Stimulated activated CD4-positive, alpha-beta T cell treated with anti-CD3 and anti-CD28 coated beads, Interleukin-15, amount 100 ng/mL, for 48 hours (primary cell): ENCODE data around the gene AHI1.
"Not testable (repeated sequence)": the region's sequence is repeated elsewhere in the genome, so short reads cannot be mapped to it uniquely, and the experiment has no call there.

ENCODE experiments used
- DNase-seq, 2 donors: peaks; one replicate each; pipeline ENCODE4 v3.0.0-alpha.2; 2020; ENCODE audit warnings: low read depth in 2 of 2

Gene AHI1

DNA sequence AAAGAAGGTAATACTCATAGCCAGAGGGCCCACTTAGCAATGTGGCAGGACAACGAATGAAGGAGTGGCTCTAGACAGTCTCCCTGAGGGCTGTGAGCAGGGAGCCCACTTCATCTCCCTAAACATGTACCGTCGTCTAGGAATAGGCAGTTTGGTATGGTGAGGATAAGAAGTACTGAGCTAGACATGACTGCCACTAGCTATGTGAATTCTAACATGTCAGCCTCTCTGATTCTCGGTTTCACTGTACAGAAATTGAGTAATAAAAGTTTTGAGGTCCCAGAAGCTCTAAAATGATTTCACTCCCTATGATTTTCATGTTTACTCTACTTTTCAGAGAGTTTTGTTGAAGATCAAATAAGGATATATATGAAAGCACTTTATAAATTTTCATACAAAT lies 107.1 kb downstream of the AHI1 start:
- DNase-seq, result no peak

DNA sequence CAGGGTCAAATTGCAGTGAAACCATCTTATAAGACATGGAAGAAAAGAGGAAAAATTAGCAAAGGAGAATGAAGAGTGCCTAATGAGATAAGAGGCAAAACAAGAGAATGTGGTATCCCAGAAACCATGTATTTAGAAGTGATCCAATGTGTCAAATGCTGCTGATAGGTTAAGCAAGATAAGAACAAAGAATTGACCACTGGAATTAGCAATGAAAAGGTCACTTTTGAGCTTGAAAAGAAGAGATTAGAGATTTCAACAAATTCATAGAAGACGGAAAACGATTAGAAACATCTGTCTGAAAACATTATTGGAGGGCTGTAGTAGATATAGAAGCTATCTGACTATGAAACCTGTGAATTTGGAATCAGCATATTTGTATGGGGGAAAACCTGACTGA lies 112.2 kb downstream of the AHI1 start:
- DNase-seq, result no peak

DNA sequence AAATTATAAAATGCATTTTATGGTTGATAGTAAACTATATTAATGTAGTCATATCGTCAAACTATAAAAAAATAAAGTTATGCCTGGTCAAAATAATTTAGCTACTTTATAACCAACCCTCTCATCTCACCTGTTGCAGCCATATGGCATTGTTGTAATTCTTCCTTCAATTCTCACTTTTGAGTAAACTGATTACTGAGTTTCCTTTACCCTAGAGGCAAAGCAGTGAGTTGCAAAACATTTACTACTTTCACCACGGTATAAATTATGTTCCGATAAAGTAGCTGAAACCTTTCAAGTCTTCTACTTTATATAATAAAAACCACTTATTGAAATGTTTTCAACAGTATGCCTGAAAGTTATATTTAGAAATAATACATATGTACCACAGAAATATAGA lies 113.8 kb downstream of the AHI1 start:
- no peak for DNase-seq

DNA sequence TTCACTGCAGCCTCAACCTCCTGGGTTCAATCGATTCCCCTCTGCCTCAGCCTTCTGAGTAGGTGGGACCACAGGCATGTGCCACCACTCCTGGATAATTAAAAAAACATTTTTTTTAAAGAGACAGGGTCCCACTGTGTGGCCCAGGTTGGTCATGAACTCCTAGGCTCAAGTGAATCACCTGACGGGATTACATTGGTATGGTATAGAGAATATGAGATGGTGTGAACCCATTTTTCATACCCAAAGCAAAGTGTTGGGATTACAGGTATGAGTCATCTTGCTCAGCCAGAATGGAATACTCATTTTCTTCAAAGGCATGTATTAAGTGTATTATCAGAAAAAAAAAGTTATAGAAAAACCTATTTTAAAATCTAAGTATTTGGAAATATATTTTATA lies 114.2 kb downstream of the AHI1 start:
- DNase-seq, result no peak

DNA sequence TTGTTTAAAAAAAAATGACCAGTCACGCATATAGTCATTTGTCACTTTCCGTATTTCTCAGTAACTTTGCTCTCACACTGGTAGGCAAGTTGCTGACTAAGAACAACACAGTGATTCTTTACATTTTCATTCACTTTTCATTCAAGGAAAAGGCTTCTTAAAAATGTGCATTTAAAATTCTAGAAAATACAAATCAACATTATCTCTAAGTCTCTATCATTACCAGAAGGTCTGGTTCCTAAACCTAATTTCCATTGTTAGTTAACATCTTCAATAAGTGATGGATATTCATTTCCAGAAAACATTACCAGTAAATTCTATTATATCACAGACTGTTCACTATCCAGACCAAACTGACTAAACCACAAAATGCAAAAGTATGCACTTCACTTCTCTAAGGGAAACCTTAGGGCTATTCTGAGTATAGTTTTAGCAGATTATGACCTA lies 115.3 kb downstream of the AHI1 start:
- no peak for DNase-seq

DNA sequence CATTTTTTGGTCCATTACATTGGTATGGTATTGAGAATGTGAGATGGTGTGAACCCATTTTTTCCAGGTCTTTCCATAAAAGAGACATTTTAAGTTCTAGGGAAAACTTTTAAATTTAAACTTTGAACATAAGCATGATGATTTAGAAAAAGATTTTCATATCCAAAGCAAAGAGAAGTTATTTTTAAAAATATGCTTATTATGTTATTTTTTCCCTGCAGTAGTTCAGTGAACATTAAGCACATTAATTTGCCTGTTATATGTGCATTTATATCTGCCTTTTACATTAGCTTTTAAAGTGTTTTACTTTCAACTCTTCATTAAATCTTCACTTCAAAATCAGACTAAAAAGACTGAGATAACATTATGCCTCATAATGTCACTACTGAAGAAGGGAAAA lies 116.7 kb downstream of the AHI1 start:
- no peak for DNase-seq

DNA sequence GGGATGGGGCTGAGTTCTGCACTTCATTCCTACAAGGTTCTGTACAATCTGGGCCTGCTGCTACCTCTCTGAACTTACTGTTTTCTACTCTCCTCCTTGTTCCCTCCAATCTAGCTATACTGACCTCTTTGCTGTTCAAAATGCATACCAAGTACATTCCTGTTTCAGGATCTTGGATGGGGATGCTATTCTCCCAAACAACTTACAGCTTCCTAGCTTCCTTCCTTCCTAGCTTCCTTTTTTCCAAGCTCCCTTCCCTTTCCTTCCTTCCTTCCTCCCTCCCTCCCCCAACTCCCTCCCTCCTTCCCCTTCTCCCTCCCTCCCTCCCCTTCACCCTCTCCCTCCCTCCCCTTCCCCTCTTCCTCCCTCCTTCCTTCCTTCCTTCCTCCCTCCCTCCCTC lies 117.9 kb downstream of the AHI1 start:
- no peak for DNase-seq

DNA sequence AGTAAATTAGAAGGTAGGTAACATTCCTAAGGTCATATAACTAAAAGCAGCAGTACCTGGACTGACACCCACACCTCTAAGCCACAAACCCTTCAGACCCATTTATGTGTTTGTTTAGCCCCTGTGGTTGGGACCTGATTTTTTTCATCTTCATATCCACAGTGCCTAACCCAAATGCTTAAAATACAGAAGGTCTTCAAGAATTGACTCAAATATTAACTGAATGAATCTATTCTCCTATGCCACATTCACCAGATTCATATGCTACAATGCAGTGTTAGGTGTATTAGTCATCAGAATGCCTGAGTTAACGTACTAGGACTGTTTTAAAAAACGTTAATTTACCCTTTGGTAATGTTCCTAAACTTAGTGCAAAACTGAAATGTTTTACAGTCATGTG lies 124.8 kb downstream of the AHI1 start:
- DNase-seq, result no peak

DNA sequence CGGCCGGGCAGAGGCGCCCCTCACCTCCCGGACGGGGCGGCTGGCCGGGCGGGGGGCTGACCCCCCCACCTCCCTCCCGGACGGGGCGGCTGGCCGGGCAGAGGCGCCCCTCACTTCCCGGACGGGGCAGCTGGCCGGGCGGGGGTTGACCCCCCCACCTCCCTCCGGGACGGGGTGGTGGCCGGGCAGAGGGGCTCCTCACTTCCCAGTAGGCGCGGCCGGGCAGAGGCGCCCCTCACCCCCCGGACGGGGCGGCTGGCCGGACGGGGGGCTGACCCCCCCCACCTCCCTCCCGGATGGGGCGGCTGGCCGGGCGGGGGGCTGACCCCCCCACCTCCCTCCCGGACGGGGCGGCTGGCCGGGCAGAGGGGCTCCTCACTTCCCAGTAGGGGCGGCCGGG lies 133.9 kb downstream of the AHI1 start:
- DNase-seq, result not testable (repeated sequence)

DNA sequence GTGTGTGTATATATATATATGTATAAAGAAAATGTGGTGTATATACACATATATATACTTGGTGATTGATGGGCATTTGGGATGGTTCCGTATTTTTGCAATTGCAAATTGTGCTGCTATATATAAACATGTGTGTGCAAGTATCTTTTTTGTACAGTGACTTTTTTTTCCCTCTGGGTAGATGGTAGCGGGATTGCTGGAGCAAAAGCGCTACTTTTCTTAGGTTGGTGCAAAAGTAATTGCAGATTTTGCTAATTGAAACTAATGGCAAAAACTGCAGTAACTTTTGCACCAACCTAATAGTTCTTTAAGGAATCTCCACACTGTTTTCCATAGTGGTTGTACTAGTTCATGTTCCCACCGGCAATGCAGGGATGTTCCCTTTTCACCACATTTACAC lies 135.4 kb downstream of the AHI1 start:
- no peak for DNase-seq

DNA sequence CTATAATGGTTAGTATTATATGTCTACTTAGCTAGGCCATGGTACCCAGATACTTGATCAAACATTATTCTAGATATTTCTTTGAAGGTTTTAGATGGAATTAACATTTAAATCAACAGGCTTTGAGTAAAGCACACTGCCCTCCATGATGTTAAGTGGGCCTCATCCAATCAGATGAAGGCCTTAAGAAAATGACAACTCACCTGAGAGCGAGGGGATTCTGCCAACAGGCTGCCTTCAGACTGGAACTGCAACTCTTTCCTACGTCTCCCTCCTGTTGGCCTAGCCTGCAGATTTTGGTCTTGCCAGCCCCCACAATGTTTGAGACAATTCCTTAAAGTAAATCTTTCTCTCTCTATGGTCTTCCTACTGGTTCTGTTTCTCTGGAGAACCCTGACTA lies 137.3 kb downstream of the AHI1 start:
- no peak for DNase-seq

DNA sequence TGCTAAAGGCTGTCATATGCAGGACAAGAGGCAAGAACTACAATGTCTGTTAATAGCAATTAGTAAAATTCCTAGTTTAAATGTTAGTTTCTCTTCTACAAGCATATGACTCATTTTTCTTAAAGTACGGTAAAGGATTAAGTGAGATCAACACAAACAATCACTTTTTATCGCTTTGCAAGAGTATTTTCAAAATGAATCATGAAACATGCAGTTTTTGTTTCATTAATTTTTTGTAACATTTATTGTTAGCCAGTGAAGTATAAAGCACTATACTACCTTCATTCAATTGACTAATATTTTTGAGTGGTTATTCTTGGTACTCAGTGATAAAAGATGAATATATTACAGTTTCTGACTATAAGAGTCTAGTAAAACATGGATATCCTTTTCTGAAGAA lies 138.6 kb downstream of the AHI1 start:
- DNase-seq, result no peak

DNA sequence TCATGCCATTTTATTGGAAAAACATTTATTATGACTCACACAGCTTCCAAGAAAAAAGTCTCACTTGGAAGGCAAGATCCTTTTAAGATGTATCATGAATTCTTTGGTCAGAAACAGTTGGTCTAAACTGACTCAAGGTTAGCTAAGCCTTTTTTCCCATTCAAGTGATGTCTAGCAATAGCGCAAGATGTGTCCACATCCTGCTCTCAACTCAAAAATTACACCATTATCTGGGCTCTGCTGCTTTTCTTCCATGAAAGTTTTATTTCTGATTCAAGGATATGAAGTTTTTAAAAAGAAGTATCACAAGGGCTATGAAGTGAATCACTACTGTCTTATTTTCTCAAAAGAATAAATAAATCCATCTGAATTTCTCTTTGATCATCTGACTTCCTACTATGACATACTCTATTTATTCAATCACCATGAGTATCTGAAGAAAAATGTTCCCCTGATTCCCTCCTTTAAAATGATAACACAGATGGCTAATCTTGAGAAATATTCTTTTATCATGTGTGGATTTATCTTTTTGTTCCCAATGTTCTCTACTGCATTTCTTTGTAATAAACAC lies 139.2 kb downstream of the AHI1 start:
- DNase-seq, result no peak

DNA sequence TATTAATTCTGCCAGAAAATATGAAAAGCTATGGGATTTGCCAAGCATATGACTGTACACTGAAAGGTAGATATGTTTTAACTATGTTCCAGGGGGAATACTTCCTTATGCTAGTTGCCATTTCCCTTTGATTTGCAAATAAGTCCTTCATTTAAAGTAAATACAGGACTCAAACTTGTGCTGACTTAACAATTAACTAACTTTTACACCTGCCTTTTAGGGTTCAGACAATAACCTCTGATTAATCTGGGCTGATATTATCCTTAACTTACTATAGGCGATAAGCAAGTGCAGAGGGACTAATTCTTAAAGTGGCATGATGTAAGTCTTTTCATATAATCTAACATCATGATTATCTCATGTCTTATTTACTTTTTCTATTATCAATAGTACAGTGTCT lies 143.1 kb downstream of the AHI1 start:
- no peak for DNase-seq

DNA sequence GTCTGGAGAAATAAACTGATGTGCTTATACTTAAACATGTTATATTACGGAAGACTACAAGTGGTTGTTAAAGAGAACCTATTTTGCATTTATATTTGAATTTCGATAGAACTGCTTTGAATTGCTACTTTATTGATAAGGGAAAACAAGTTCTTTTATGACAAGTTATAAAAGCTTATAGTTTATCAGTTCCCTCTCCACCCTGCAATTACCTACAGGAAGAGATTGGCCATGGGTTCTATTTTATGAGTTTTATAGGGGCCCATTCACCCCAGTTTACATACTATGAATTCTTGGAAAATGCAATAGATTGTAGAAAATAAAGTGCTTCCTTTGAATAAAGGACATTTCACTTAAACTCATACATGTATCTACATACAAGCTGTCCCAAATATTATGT lies 144.4 kb downstream of the AHI1 start:
- no peak for DNase-seq

DNA sequence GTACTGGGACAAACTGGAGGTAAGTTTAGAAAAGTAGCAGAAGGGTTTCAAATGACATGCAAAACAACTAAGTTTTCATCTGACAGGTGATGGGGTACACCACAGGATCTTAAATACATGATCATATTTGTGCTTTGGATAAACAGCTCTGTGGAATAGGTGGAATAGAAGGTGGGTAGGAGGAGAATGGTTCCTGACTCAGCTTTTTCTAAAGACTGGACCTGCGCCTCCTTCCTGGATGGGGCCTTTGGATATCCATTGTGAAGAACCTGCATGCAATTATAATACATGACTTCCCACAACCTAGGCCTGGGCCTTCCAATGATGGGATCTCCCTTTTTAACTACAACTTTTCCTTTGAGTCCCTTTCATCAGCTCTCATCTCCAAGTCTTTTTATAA lies 145.9 kb downstream of the AHI1 start:
- DNase-seq, result no peak

DNA sequence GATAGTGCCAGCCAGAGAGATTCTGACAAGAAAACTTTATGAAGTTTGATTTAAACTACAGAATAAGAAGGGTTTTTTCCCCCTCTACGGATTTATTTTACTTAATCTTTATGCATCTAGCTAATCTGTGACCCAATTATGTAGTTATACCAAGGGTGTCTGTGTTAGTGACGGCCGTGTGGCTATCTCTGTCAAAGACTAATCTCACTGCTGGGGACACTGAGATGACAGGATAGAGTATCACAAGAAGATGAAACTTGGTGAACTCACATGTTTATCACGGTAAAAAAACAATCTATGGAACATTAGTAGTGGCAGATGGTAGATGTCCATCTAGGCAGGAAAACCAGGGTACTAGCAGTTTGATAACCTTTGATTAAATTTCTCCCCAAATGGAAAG lies 149.7 kb downstream of the AHI1 start:
- no peak for DNase-seq

DNA sequence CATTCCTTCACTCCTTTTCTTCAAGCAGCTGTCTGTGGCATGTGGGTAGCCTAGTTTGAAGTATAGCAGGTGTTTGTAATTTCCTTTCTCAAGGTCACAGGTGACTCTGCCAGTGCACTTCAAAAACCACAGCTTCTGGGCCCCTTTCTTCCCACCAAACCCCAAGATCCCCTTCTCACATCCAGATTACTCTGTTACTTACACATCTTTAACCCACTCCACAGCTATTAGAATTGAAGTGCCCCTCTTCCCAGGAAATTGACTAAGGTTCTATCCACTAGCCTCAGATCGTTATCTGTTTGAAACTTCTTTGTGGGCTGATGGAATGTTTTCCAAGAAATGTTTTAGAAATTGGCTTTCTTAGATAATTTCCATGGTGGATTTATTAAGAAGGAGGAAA lies 150.8 kb downstream of the AHI1 start:
- DNase-seq, result no peak

DNA sequence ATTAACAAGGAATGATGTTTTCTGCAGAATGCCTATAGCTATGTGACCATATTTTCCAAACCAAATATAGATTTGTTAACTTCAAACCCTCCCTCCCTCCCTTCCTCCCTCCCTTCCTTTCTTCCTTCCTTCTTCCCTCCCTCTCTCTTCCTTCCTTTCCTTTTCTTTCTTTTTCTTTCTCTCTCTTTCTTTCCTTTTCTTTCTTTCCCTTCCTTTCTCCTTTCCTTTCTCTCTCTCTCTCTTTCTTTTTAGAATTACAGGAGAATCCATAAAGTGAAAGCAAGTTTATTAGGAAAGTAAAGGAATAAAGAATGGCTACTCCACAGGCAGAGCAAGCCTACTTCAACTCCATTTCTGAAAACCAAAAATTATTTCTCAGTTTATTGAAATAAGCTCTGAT lies 153.0 kb downstream of the AHI1 start:
- DNase-seq, result no peak

DNA sequence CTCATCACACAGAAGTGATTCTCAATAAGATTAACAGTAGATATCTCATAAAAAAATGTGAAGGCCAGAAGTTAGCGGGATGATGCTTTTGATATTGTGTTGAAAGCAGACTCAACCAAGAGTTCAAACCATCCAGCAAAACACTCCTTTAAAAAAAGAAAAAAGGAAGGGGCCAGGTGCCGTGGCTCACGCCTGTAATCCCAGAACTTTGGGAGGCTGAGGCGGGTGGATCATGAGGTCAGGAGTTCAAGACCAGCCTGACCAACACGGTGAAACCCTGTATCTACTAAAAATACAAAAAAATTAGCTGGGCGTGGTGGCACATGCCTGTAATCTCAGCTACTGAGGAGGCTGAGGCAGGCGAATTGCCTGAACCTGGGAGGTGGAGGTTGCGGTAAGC lies 157.6 kb downstream of the AHI1 start:
- DNase-seq, result not testable (repeated sequence)

DNA sequence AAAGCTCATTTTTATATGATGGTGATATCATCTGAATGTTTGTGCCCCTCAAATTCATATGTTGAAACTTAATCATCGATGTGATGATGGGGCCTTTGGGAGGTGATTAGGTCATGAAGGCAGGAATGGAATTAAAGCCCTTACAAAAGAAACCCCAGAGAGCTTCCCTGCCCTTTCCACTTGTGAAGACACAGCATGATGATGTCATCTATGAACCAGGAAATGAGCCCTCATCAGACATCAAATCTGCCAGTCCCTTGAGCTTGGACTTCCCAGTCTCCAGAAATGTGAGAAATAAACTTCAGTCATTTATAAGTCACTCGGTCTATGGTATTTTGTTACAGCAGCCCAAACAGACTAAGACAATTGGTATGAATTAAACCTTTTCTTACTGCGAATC lies 163.4 kb downstream of the AHI1 start:
- DNase-seq, result no peak

DNA sequence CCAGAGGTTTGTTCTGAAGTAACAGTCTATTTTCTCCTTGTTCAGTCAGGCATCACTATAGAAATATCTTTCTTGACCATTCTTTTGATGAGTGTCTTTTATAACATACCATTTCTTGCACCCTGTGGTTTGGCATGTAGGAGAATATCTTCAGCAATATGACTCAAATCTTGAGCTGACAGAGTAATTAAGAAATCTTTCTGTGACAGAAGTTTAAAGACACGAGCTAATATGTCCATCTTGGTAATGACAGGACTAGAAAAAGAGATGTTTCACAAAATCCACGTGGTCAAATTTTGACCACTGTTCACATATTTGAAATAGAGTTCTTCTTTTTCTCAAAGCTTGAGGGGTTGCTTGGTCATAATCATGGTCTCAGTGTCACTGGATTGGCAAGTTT lies 166.5 kb downstream of the AHI1 start:
- DNase-seq, result no peak

DNA sequence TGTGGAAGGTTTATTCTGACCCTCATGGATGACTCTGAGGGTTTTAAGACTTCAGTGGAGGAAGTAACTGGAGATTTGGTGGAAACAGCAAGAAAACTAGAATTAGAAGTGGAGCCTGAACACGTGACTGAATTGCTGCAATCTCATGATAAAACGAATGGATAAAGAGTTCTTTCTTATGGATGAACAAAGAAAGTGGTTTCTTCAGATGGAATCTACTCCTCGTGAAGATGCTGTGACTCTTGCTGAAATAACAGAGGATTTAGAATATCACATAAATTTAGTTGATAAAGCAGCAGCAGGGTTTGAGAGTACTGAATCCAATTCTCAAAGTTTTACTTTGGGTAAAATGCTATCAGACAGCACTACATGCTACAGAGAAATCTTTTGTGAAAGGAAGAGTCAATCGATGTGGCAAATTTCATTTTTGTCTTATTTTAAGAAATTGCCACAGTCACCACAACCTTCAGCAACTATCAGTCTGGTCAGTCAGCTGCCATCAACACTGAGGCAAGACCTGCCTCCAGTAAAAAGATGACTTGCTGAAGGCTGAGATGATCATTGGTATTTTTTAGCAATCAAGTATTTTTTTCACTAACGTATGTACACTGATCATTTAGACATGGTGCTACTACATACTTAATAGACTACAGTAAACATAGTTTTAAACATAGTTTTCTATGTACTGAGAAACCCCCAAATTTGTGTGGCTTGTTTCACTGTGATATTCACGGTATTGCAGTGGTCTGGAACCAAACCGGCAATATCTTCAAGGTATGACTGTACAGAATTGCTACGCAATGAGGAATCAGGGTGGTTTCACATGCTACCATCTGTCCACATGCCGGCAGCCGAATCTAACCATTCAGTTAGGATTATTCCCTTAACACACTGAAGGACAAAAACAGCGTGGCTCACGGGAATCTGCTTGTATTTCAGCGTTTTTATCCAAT lies 167.4 kb downstream of the AHI1 start:
- DNase-seq, result no peak

DNA sequence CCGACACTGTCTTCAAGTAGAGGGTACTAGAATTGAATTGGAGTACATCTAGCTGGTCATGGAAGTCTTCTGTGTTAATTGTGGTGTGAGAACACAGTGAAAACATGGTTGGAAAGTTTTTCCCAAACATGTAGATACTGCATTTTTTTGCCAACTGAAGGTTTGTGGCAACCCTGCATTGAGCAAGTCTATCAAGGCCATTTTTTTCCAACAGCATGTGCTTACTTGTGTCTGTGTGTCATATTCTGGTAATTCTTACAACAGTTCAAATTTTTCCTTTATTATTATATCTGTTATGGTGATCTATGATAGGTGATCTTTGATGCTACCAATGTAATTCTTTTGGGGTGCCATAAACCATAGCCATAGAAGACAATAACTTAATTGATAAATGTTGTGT lies 169.4 kb downstream of the AHI1 start:
- no peak for DNase-seq
